ENCODE measurements around the gene ACOT7.

Gene ACOT7

GRCh38 chr1:6278263-6278662, 115.3 kb downstream of the ACOT7 start:
- TF ChIP-seq CTCF (IDR thresholded peaks at IDR 0.05): no peak

- no peak for TF ChIP-seq CTCF (IDR thresholded peaks at IDR 0.05)
Observed at GRCh38 chr1:6276811-6277555, 116.6 kb downstream of the ACOT7 start.

GRCh38 chr1:6275826-6276782, 117.5 kb downstream of the ACOT7 start:
- no peak for TF ChIP-seq CTCF (IDR thresholded peaks at IDR 0.05)

DNA sequence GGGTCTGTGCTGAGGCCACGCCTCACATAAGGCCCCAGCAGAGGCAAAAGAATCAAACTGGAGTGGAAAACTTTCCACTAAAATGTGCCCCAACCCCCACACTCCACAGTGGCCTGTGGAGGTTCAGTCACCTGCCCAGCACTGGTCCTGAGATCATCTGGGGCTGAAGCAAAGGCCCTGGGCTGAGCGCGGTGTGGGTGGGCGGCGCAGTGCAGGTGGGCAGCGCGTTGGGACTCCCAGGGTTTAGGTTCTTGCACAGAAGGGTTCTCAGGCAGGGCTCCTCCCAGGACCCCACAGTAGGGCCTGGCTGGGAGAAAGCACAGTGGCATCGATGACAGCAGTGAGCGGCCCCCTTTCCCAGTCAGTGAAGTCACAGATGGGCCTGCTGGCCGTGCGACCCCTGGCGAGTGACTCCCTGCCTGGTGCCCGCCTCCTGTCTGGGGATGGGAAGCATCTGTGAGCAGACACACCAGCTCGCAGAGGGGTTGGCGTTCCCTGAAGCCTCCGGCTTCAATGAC, 118.9 kb downstream of the ACOT7 start:
- no peak for TF ChIP-seq CTCF (IDR thresholded peaks at IDR 0.05)

DNA sequence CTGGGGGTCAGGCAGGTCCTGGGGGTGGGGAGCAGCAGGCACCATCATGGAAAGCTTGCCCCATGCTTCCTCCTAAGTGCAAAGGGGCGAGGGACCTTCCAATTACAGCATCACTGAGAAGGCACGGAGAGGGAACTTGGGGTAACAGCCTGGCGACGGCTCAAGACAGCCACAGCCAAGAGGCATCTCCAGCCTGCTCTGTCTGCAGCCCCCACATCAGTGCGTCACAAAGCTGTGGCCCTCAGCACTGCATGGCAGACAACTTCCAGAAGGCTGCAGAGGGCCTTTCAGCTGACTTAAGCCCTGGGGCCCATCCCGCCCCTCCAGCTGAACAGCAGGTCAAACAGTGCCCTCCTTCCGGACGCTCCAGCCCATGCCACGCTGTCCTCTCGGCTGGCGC, 119.5 kb downstream of the ACOT7 start:
- no peak for TF ChIP-seq CTCF (IDR thresholded peaks at IDR 0.05)

GRCh38 chr1:6273380-6273891, 120.1 kb downstream of the ACOT7 start:
- no peak for TF ChIP-seq CTCF (IDR thresholded peaks at IDR 0.05)

GRCh38 chr1:6272868-6273267, 120.7 kb downstream of the ACOT7 start:
- TF ChIP-seq CTCF (IDR thresholded peaks at IDR 0.05): no peak
